GM12878 (cell line): Measurements from ENCODE around the gene RNU6-1. TPM values are rescaled to one million over a fixed set of nuclear protein-coding genes. Genes with fewer than 3 reads are reported as not detected.

Experiments used
- ATAC-seq: fragments of 200-7000 bp; cut with Tn5 transposase; 3 replicates; pipeline ENCODE4 v1.9.1; 2020; ENCODE audit warnings: mild to moderate bottlenecking, moderate library complexity
- BruUV-seq: library from RNA; stranded (reverse); fragments of 400-500 nt; replicated peaks from 2 replicates; lab custom pipeline; 2021; lab: Mats Ljungman, UMichigan
- CTCF ChIA-PET: fragments of 300-600 bp; sonication (Branson Sonifier 250); formaldehyde crosslinking; extraction: SDS; loops from one replicate; lab custom pipeline; 2021; ENCODE audit warnings: inconsistent platforms; lab: Yijun Ruan, JAX
- POLR2A ChIA-PET: fragments of 350-600 bp; formaldehyde crosslinking; extraction: SDS; loops from one replicate; lab custom pipeline; 2021; ENCODE audit warnings: inconsistent platforms; lab: Charles Lee
- RAD21 ChIA-PET: fragments of 300-600 bp; sonication (Branson Sonifier 250); formaldehyde crosslinking; loops from one replicate; lab custom pipeline; 2023; ENCODE audit warnings: antibody characterized with exemption; ENCODE audit not compliant: unreplicated experiment; lab: Charles Lee
- SMC1A ChIA-PET: fragments of 300-600 bp; sonication (Branson Sonifier 250); formaldehyde crosslinking; loops from one replicate; lab custom pipeline; 2023; ENCODE audit not compliant: unreplicated experiment, uncharacterized antibody; lab: Charles Lee
- DNase-seq: peaks from one replicate; pipeline ENCODE4 v3.0.0-alpha.2; 2011; ENCODE audit warnings: low read depth, low spot score
- FAIRE-seq: peaks from 3 replicates; lab custom pipeline; 2011; peaks lifted over from hg19 to GRCh38; lab: Jason Lieb, UNC
- H2AFZ ChIP-seq: 2 replicates; pipeline ENCODE4 v1.6.0; 2011; ENCODE audit warnings: low read depth, low read length, control low read depth; ENCODE audit not compliant: control insufficient read depth
- H3K27ac ChIP-seq: 2 replicates; pipeline ENCODE4 v1.5.1; 2011; ENCODE audit warnings: control low read depth; ENCODE audit not compliant: control insufficient read depth, insufficient read depth
- H3K27me3 ChIP-seq, 2 experiments: replicated peaks in 1 of 2; 2 replicates each; pipeline versions ENCODE4 v1.6.0 to v1.6.1; 2011; ENCODE audit warnings: low read length in 1 of 2; ENCODE audit not compliant: control insufficient read depth in 2 of 2, insufficient read depth in 2 of 2
- H3K36me3 ChIP-seq, 2 experiments: 2 replicates each; pipeline ENCODE4 v1.5.1; 2011; ENCODE audit warnings: low read length in 1 of 2; ENCODE audit not compliant: control insufficient read depth in 2 of 2, insufficient read depth in 2 of 2
- H3K4me1 ChIP-seq: 2 replicates; pipeline ENCODE4 v1.6.1; 2011; ENCODE audit warnings: mild to moderate bottlenecking, low read length, moderate library complexity, mixed read lengths; ENCODE audit not compliant: control insufficient read depth, insufficient read depth
- H3K4me2 ChIP-seq: 2 replicates; pipeline ENCODE4 v1.6.0; 2011; ENCODE audit warnings: control low read depth; ENCODE audit not compliant: control insufficient read depth, insufficient read depth
- H3K4me3 ChIP-seq: fragments of 200-600 bp; sonication (generic); 2 replicates; pipeline ENCODE4 v1.5.1; 2016
- H3K79me2 ChIP-seq: 2 replicates; pipeline ENCODE4 v1.6.0; 2011; ENCODE audit warnings: low read length; ENCODE audit not compliant: control insufficient read depth, insufficient read depth
- H3K9ac ChIP-seq: 2 replicates; pipeline ENCODE4 v1.8.0; 2011; ENCODE audit warnings: low read length, control low read depth, mixed read lengths; ENCODE audit not compliant: control insufficient read depth, insufficient read depth
- H3K9me3 ChIP-seq: replicated peaks from 3 replicates; pipeline ENCODE4 v1.5.1; 2011; ENCODE audit warnings: mild to moderate bottlenecking, low read length; ENCODE audit not compliant: control insufficient read depth, insufficient read depth
- H4K20me1 ChIP-seq: 2 replicates; pipeline ENCODE4 v1.6.0; 2011; ENCODE audit not compliant: control insufficient read depth, insufficient read depth
- CHD1 ChIP-seq: IDR thresholded peaks from 2 replicates; pipeline ENCODE4 v1.6.1; 2012; ENCODE audit warnings: low read depth, low read length, improper control_type of control experiment
- EED ChIP-seq: sonication (generic); IDR thresholded peaks from 2 replicates; pipeline ENCODE4 v1.6.1; 2016; ENCODE audit warnings: antibody characterized with exemption, low read depth
- HDGF ChIP-seq: fragments of 450-650 bp; IDR thresholded peaks from 2 replicates; pipeline ENCODE4 v1.6.1; 2016; ENCODE audit warnings: antibody characterized with exemption
- JUNB ChIP-seq: IDR thresholded peaks from 2 replicates; pipeline ENCODE4 v1.6.1; 2016; ENCODE audit warnings: antibody characterized with exemption, mild to moderate bottlenecking
- MXI1 ChIP-seq: fragments of 150-350 bp; IDR thresholded peaks from 2 replicates; pipeline ENCODE4 v1.6.1; 2011; ENCODE audit warnings: low read depth, mild to moderate bottlenecking, inconsistent platforms, low read length, improper control_type of control experiment
- PAX8 ChIP-seq: fragments of 450-650 bp; IDR thresholded peaks from 2 replicates; pipeline ENCODE4 v1.6.1; 2017; ENCODE audit warnings: mild to moderate bottlenecking, moderate library complexity
- POLR2AphosphoS2 ChIP-seq: IDR thresholded peaks from 2 replicates; pipeline ENCODE4 v1.6.1; 2011; ENCODE audit warnings: low read depth, mild to moderate bottlenecking, low read length, improper control_type of control experiment, moderate library complexity
- RELA ChIP-seq: fragments of 450-650 bp; IDR thresholded peaks from 2 replicates; pipeline ENCODE4 v1.8.0; 2014; ENCODE audit warnings: borderline replicate concordance; ENCODE audit not compliant: partially characterized antibody
- RFX5 ChIP-seq: IDR thresholded peaks from 2 replicates; pipeline ENCODE4 v1.6.1; 2011; ENCODE audit warnings: low read depth, low read length, improper control_type of control experiment
- TCF7 ChIP-seq: IDR thresholded peaks from 2 replicates; pipeline ENCODE4 v1.6.1; 2014; ENCODE audit warnings: antibody characterized with exemption, borderline replicate concordance
- YBX1 ChIP-seq: fragments of 450-650 bp; IDR thresholded peaks from 2 replicates; pipeline ENCODE4 v1.6.1; 2016; ENCODE audit warnings: antibody characterized with exemption
- ZBED1 ChIP-seq: IDR thresholded peaks from 2 replicates; pipeline ENCODE4 v1.6.1; 2016; ENCODE audit warnings: borderline replicate concordance
- ZNF207 ChIP-seq: fragments of 450-650 bp; IDR thresholded peaks from 2 replicates; pipeline ENCODE4 v1.6.1; 2014; ENCODE audit warnings: antibody characterized with exemption, mild to moderate bottlenecking, borderline replicate concordance
- WGBS: methylation state at CpG from one replicate; pipeline ENCODE4 v1.1.6; 2016; ENCODE audit warnings: low lambda C conversion rate; ENCODE audit not compliant: insufficient replicate concordance, insufficient coverage; ENCODE audit errors: missing lambda C conversion rate; 5-methylcytosine and 5-hydroxymethylcytosine counted together
- in situ Hi-C: fragments of 300-500 bp; cut with MboI; formaldehyde crosslinking; loops from 9 replicates; pipeline ENCODE4 v1.14.3; 2018; ENCODE audit warnings: mixed read lengths
- intact Hi-C: fragments of 100-400 bp; cut with micrococcal nuclease; formaldehyde crosslinking; loops from one replicate; pipeline ENCODE4 v1.14.2; 2022; ENCODE audit not compliant: unreplicated experiment
- polyA plus RNA-seq, 11 experiments: library from polyadenylated mRNA; depleted of rRNA in 4 of 11; unstranded in 6 of 11; stranded (reverse) in 5 of 11; fragments of >200 nt; fragmentation: Nextera tagmentation in 4 of 11; fragmentation: Illumina TruSeq in 1 of 11; extraction: Ambion mirVana in 4 of 11; extraction: Trizol in 1 of 11; gene quantifications; 1 replicate in 1 of 11; 2 replicates in 10 of 11; pipeline versions ENCODE4 v1.2.1 to v1.2.3, GENCODE V29; 2011 to 2016; ENCODE audit warnings: inconsistent platforms in 2 of 11, missing spikeins in 2 of 11, low read depth in 1 of 11
- total RNA-seq, 4 experiments: library from RNA; depleted of rRNA in 3 of 4; stranded (reverse); fragments of >200 nt in 3 of 4; fragmentation: Illumina TruSeq in 1 of 4; extraction: Trizol in 1 of 4; gene quantifications; 2 replicates each; pipeline versions ENCODE4 v1.2.1 to v1.2.3, GENCODE V29; 2013 to 2021
- TF ChIP-seq, protein P1 (sequence below): fragments of 450-650 bp; formaldehyde crosslinking; IDR thresholded peaks from 2 replicates; pipeline ENCODE4 v1.4.0; 2022; ENCODE audit warnings: mild to moderate bottlenecking, moderate library complexity
- TF ChIP-seq, protein P2 (sequence below): fragments of 450-650 bp; IDR thresholded peaks from 2 replicates; pipeline ENCODE4 v1.6.1; 2018; ENCODE audit warnings: mild to moderate bottlenecking, low read depth, moderate library complexity; ENCODE audit not compliant: partially characterized antibody
- TF ChIP-seq, protein P3 (sequence below): IDR thresholded peaks from 2 replicates; pipeline ENCODE4 v1.6.1; 2012; ENCODE audit warnings: low read depth, low read length, improper control_type of control experiment
- TF ChIP-seq, protein P4 (sequence below): IDR thresholded peaks from 2 replicates; pipeline ENCODE4 v1.6.1; 2011; ENCODE audit warnings: mild to moderate bottlenecking, low read depth, low read length, moderate library complexity; ENCODE audit not compliant: insufficient replicate concordance

Gene RNU6-1
- total and polyA plus RNA-seq, 10 of the 15 experiments (the other 5 are each of a cell fraction or from before 2014, with no cell fraction given), result not detected

DNA sequence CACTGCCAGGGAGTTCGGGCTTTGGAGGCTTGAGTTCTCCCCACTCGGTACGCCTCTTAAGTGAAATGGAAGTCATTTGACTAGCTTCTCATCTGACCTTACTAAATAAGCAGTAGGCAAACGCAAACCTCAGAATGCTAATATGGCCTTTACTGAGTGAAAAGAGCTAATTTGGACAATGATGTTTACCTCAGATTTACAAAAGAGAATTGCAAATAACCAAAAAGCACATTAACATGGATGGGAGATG, 1.6 kb upstream of the RNU6-1 start:
- Histone ChIP-seq H3K27me3 (no peaks in the 10 kb centered on the region), H3K4me1 (peaks cover 13% of the 10 kb centered on the region)
- BruUV-seq, result no TSS peak
- FAIRE-seq, result no peak
- SMC1A ChIA-PET, result interaction anchor here (1.0 to 2.5 kb wide), 10 partner anchors 9 to 384 kb away, joined by 3 to 29 read pairs (median 4); no protein-coding TSS in a partner anchor
- no peak for ATAC-seq
- intact Hi-C loops, result loop anchor here (2.0 to 10.0 kb wide), 4 partner anchors 21 to 757 kb away; partner anchors contain the start of gene C15orf61
- TF ChIP-seq ZNF207 (no peak), JUNB (no peak), POLR2AphosphoS2 (no peak), RELA (no peak), YBX1 (no peak), PAX8 (no peak), HDGF (no peak), EED (no peak), MXI1 (no peak), ZBED1 (no peak), CHD1 (no peak), TCF7 (no peak), RFX5 (no peak)
- TF ChIP-seq, protein P1, sequence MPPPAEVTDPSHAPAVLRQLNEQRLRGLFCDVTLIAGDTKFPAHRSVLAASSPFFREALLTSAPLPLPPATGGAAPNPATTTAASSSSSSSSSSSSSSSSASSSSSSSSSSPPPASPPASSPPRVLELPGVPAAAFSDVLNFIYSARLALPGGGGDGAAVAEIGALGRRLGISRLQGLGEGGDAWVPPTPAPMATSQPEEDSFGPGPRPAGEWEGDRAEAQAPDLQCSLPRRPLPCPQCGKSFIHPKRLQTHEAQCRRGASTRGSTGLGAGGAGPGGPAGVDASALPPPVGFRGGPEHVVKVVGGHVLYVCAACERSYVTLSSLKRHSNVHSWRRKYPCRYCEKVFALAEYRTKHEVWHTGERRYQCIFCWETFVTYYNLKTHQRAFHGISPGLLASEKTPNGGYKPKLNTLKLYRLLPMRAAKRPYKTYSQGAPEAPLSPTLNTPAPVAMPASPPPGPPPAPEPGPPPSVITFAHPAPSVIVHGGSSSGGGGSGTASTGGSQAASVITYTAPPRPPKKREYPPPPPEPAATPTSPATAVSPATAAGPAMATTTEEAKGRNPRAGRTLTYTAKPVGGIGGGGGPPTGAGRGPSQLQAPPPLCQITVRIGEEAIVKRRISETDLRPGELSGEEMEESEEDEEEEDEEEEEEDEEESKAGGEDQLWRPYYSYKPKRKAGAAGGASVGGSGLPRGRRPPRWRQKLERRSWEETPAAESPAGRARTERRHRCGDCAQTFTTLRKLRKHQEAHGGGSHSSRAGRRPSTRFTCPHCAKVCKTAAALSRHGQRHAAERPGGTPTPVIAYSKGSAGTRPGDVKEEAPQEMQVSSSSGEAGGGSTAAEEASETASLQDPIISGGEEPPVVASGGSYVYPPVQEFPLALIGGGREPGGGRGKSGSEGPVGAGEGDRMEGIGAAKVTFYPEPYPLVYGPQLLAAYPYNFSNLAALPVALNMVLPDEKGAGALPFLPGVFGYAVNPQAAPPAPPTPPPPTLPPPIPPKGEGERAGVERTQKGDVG (CRISPR knock-in tag), result no peak
- TF ChIP-seq, protein P2, sequence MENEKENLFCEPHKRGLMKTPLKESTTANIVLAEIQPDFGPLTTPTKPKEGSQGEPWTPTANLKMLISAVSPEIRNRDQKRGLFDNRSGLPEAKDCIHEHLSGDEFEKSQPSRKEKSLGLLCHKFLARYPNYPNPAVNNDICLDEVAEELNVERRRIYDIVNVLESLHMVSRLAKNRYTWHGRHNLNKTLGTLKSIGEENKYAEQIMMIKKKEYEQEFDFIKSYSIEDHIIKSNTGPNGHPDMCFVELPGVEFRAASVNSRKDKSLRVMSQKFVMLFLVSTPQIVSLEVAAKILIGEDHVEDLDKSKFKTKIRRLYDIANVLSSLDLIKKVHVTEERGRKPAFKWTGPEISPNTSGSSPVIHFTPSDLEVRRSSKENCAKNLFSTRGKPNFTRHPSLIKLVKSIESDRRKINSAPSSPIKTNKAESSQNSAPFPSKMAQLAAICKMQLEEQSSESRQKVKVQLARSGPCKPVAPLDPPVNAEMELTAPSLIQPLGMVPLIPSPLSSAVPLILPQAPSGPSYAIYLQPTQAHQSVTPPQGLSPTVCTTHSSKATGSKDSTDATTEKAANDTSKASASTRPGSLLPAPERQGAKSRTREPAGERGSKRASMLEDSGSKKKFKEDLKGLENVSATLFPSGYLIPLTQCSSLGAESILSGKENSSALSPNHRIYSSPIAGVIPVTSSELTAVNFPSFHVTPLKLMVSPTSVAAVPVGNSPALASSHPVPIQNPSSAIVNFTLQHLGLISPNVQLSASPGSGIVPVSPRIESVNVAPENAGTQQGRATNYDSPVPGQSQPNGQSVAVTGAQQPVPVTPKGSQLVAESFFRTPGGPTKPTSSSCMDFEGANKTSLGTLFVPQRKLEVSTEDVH, result no peak
- TF ChIP-seq, protein P3, sequence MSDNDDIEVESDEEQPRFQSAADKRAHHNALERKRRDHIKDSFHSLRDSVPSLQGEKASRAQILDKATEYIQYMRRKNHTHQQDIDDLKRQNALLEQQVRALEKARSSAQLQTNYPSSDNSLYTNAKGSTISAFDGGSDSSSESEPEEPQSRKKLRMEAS, result no peak
- TF ChIP-seq, protein P4, sequence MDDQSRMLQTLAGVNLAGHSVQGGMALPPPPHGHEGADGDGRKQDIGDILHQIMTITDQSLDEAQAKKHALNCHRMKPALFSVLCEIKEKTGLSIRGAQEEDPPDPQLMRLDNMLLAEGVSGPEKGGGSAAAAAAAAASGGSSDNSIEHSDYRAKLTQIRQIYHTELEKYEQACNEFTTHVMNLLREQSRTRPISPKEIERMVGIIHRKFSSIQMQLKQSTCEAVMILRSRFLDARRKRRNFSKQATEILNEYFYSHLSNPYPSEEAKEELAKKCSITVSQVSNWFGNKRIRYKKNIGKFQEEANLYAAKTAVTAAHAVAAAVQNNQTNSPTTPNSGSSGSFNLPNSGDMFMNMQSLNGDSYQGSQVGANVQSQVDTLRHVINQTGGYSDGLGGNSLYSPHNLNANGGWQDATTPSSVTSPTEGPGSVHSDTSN, result no peak
- TF ChIP-seq, all 136 proteins: peak for 0
- Histone ChIP-seq H3K4me2 (peak overlapping the region; percentile 95), H3K4me3 (peak overlapping the region; percentile 85), H3K9ac (peak overlapping the region; percentile 84), H3K27ac (no peak overlapping the region), H4K20me1 (no peaks in the 10 kb centered on the region), H3K79me2 (no peaks in the 10 kb centered on the region; the same call in 1 of the 2 replicates), H3K36me3 (no peaks in the 10 kb centered on the region), H3K9me3 (no peaks in the 10 kb centered on the region), H2AFZ (peak overlapping the region; percentile 40)
- 8% methylated on average over 4 of the region's 4 CpGs for WGBS
- POLR2A ChIA-PET, result interaction anchor here (0.6 to 1.9 kb wide), 9 partner anchors 12 to 351 kb away, joined by 3 to 17 read pairs (median 3); partner anchors contain the start of gene C15orf61
- no peak for DNase-seq
- CTCF ChIA-PET, result interaction anchor here (0.6 to 2.6 kb wide), 9 partner anchors 9 to 879 kb away, joined by 3 to 12 read pairs (median 4); no protein-coding TSS in a partner anchor
- RAD21 ChIA-PET, result interaction anchor here (0.6 to 2.0 kb wide), 11 partner anchors 9 to 387 kb away, joined by 3 to 28 read pairs (median 6); no protein-coding TSS in a partner anchor
- in situ Hi-C loops, result no loop called here
